Fibroblast of the aortic adventitia (primary cell): ENCODE data around the gene GREB1L. TPM values are rescaled to one million over a fixed set of nuclear protein-coding genes. Genes with fewer than 3 reads are reported as not detected.

Source experiments
- DNase-seq: peaks from one replicate; pipeline ENCODE4 v3.0.0-alpha.2; 2010; ENCODE audit warnings: low read depth
- H3K4me3 ChIP-seq: 2 replicates; pipeline ENCODE4 v1.5.1; 2011; ENCODE audit warnings: low read depth, mild to moderate bottlenecking, control low read depth, low read length, moderate library complexity
- CTCF ChIP-seq: IDR thresholded peaks from 2 replicates; pipeline ENCODE4 v1.5.1; 2011; ENCODE audit warnings: mild to moderate bottlenecking, low read length, control low read depth, inconsistent platforms; ENCODE audit not compliant: insufficient read depth
- total RNA-seq: library from RNA; depleted of rRNA; stranded (reverse); fragments of >200 nt; gene quantifications from 2 replicates; pipeline ENCODE4 v1.2.3, GENCODE V29; 2012; ENCODE audit warnings: low replicate concordance

GREB1L gene
- total RNA-seq, 1 donor = 1.9 TPM

GRCh38 chr18:21452276-21452780 is 210.3 kb downstream of the GREB1L start:
- no peak overlapping the region for H3K4me3 ChIP-seq
- DNase-seq = no peak
- no peak for TF ChIP-seq CTCF

GRCh38 chr18:21452796-21453510 is 210.9 kb downstream of the GREB1L start:
- no peak for DNase-seq
- no peak overlapping the region for H3K4me3 ChIP-seq
- no peak for TF ChIP-seq CTCF

GRCh38 chr18:21453511-21453901 is 211.5 kb downstream of the GREB1L start:
- no peak for DNase-seq
- H3K4me3 ChIP-seq = no peak overlapping the region
- TF ChIP-seq CTCF = no peak

GRCh38 chr18:21454725-21455124 is 212.7 kb downstream of the GREB1L start:
- no peak overlapping the region for H3K4me3 ChIP-seq
- DNase-seq = no peak
- TF ChIP-seq CTCF = no peak

GRCh38 chr18:21456428-21457178 is 214.6 kb downstream of the GREB1L start:
- TF ChIP-seq CTCF = no peak
- no peak for DNase-seq
- H3K4me3 ChIP-seq = no peak overlapping the region

- H3K4me3 ChIP-seq = no peak overlapping the region
- peak; percentile 53 for DNase-seq
- TF ChIP-seq CTCF = no peak
Observed at GRCh38 chr18:21457179-21457535, 215.1 kb downstream of the GREB1L start.
